Esophagus squamous epithelium (tissue), 4 donors: ENCODE data around the gene UGT2B7.

Source experiments
- POLR2A ChIP-seq, 4 donors: fragments of 450-650 bp; IDR thresholded peaks; one replicate each; pipeline ENCODE4 v1.6.1; 2017; ENCODE audit warnings: antibody characterized with exemption in 4 of 4, mild to moderate bottlenecking in 4 of 4, moderate library complexity in 3 of 4
- TF ChIP-seq, protein P1 (sequence below), 6 experiments: fragments of 450-650 bp in 4 of 6; fragments of 200-600 bp in 2 of 6; sonication (generic) in 2 of 6; IDR thresholded peaks; one replicate each; pipeline ENCODE4 v1.5.1; 2016 to 2019; ENCODE audit warnings: antibody characterized with exemption in 6 of 6, mild to moderate bottlenecking in 4 of 6, moderate library complexity in 4 of 6

GRCh38 chr4:69051576-69051943, 44.7 kb upstream of the UGT2B7 start:
- TF ChIP-seq, protein P1, sequence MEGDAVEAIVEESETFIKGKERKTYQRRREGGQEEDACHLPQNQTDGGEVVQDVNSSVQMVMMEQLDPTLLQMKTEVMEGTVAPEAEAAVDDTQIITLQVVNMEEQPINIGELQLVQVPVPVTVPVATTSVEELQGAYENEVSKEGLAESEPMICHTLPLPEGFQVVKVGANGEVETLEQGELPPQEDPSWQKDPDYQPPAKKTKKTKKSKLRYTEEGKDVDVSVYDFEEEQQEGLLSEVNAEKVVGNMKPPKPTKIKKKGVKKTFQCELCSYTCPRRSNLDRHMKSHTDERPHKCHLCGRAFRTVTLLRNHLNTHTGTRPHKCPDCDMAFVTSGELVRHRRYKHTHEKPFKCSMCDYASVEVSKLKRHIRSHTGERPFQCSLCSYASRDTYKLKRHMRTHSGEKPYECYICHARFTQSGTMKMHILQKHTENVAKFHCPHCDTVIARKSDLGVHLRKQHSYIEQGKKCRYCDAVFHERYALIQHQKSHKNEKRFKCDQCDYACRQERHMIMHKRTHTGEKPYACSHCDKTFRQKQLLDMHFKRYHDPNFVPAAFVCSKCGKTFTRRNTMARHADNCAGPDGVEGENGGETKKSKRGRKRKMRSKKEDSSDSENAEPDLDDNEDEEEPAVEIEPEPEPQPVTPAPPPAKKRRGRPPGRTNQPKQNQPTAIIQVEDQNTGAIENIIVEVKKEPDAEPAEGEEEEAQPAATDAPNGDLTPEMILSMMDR (IDR thresholded peaks at IDR 0.05), result no peak
- no peak for TF ChIP-seq POLR2A (IDR thresholded peaks at IDR 0.05)
